TTC549 (cell line): Measurements from ENCODE around the gene LYRM4.

Experiments
- FAIRE-seq: peaks from 2 replicates; lab custom pipeline; 2012; peaks lifted over from hg19 to GRCh38; lab: Jason Lieb, UNC

Gene LYRM4

GRCh38 chr6:5243069-5243468, 17.7 kb downstream of the LYRM4 start:
- FAIRE-seq, result no peak

- no peak for FAIRE-seq
Measured at GRCh38 chr6:5241252-5241651, 19.5 kb downstream of the LYRM4 start.

DNA sequence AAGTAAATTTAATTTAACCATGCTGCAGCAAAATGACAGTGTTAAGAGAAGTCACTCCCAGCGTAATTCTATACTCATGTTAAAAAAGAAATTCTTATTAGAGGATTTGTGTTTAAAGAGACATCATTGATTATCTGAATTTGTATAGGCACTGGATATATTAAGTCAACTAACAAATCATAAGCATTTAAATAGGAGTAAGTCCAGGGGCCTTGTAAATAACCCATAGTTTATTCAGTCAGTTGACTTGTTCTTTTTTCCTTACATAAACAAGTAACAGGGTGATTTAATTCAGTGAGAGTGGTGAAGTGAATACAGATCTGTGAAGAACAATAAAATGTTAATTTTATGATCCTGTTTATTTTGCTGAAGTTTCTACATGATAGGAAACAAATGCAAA, 22.4 kb downstream of the LYRM4 start:
- no peak for FAIRE-seq

DNA sequence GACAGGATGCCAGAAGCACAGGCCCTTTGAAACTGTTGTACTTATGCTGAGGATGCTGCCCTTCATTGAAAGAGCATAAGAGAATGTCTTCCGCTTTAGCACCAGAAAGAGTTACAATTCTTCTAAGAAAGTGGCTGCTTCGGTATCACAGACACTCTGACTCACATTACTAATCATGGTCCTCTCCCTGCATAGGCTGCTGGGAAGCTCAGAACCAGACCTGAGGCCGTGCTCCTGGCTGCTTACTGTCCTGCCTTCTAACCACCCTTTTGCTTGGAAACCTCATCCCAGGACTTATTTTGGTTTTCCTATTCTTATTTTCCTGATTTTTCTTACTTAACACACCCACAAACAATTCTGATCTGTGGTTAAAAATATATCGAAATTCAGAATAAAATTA, 22.9 kb downstream of the LYRM4 start:
- no peak for FAIRE-seq

DNA sequence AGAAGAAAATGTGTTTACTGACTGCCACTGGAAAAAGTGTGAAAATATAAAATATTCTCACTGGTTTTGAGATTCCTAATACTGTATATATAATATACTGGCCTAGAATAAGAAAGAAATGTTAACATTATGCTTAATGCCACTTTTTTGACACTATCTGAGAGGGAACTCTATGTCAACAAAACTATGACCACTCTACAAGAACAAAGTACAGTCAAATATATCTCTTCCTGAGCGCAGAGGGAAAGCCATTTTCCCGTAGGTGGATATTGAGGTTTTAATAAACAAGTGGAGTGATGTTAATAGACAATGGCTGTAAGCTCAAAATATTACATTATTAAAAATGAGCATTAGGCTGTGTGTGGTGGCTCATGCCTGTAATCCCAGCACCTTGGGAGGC, 24.9 kb downstream of the LYRM4 start:
- FAIRE-seq, result no peak

- no peak for FAIRE-seq
Measured at GRCh38 chr6:5234874-5235273, 25.9 kb downstream of the LYRM4 start.

- no peak for FAIRE-seq
Measured at GRCh38 chr6:5231289-5231688, 29.5 kb downstream of the LYRM4 start.

DNA sequence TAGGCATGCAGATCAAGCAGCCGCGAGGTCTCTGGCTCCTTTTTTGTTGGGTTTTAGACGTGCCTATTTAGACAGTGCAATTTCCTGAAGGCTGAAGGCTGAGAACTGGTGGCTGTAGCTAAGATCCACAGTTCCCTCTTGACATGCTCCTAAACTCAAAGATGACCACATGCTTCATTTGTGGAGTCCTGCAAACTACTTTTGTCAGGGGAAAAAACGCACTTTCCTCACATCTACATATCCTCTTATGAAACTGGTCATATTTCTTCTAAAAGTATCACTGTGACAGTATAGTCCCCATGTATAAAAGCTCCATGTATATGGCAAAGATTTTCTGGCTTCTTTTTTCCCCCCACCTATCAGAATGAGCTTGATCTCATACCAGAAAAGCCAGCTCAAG, 30.7 kb downstream of the LYRM4 start:
- FAIRE-seq, result no peak

- no peak for FAIRE-seq
Measured at GRCh38 chr6:5229356-5229755, 31.4 kb downstream of the LYRM4 start.

- FAIRE-seq, result no peak
Measured at GRCh38 chr6:5223309-5223708, 37.4 kb downstream of the LYRM4 start.

DNA sequence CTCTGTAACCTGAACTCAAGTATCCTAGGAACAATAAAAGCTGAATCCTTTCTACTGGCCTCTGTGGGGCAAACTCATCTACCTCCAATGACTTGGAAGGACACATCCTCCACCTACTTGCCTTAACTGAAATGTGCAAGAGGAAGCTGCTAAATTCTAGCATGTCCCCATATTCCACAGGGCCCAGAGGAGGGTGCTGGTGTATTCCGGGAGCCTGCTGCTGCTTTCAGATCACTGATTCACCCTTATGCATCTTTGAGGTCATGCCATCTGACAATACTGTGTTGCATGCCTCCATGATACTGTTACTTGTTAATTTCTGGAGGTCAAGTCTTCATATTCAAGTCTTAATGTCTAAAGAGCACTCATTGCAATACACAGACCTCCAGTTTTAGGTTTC, 40.3 kb downstream of the LYRM4 start:
- FAIRE-seq, result no peak

DNA sequence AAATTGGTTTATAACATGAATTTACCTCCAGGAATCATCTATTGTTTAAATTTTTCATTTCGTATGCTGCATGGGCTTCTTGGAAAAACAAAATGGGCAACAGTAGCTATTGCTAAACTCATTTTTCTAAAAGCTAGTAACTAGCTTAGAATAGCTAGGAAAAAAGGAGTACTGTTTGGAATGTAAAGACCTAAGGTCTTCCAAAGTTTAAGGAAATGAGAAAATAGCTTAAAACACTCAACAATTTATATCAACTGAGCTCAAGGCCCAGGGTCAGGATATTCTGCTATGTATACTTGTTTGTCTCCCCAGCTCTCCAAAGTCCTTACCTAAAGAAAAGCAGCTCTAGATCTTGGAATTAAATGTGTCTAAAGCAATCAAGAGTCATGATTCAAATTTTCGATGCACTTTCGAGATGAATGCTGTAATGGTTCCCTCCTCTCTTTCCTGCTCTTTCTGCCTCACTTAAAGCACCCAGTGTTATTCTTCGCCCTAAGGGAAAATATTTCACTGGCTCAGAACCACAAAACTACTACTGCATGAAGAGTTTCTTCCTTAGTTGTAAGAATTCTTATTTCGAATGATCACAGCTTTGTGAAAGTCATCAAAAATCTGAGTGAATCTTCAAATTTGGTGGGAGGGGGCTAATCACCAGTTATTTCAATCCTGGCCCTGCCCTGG, 41.6 kb downstream of the LYRM4 start:
- no peak for FAIRE-seq

DNA sequence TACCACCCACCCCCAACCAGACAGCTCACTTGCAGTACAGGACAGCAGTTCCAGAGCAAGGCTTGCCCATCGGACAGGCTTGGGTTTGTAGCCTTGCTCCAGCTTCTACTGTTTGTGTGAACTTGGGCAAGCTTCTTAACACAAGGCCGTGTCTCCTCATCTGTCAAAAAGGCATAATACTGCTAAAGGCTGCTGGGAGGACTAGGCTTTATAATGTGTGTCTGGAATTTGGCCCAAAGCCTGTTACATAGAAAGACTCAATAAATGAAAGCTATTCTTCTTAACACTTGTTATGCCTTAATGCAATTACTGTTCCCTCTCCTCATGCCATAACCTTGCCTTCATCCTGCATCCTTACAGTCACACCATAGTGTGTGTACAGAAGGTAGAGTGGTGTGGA, 43.4 kb downstream of the LYRM4 start:
- FAIRE-seq, result no peak

- FAIRE-seq, result no peak
Measured at GRCh38 chr6:5215799-5216198, 45.0 kb downstream of the LYRM4 start.

GRCh38 chr6:5215159-5215558, 45.6 kb downstream of the LYRM4 start:
- no peak for FAIRE-seq

GRCh38 chr6:5214570-5215052, 46.1 kb downstream of the LYRM4 start:
- no peak for FAIRE-seq

DNA sequence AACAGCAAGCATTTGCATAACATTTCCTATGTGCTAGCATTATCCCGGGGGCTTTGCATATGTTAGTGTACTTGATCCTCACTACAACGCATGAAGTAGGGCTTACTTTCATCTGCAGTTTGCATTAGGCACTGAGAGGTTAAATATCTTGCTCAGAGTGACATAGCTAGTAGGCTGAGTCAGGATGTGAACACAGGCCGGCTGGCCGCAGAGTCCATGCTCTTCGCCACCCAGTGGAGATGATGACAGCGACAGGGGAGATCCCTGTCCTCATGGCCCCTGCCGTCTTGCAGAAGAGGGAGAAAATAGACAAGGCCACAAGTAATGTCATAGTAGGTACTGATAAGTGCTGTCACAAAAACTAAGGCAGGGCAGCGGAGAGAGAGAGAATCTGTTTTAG, 46.9 kb downstream of the LYRM4 start:
- FAIRE-seq, result no peak

- FAIRE-seq, result no peak
Measured at GRCh38 chr6:5211492-5211891, 49.3 kb downstream of the LYRM4 start.

DNA sequence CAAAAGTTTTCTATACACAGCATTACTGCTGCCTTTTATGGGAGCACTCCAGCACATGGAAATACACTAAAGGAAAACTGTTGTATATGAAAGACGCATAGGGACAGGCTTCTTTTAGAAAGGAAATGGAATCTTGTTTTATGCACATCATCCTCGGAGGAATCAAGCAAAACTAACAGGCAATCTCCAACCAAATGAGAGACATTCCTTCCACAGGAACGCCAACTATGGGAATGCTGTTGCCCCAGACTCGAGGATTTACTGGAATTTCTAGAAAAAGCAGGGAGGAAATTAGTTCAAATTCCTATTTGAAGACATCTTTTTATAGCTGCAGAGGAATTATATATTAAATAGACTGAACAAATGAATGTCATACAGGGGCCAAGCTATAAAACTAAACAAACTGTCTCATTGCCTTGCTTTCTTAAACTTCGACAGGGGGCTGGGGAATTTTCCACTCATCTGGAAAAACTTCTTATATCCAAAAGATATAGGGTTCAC, 52.2 kb downstream of the LYRM4 start:
- FAIRE-seq, result no peak

- no peak for FAIRE-seq
Measured at GRCh38 chr6:5208057-5208456, 52.7 kb downstream of the LYRM4 start.

DNA sequence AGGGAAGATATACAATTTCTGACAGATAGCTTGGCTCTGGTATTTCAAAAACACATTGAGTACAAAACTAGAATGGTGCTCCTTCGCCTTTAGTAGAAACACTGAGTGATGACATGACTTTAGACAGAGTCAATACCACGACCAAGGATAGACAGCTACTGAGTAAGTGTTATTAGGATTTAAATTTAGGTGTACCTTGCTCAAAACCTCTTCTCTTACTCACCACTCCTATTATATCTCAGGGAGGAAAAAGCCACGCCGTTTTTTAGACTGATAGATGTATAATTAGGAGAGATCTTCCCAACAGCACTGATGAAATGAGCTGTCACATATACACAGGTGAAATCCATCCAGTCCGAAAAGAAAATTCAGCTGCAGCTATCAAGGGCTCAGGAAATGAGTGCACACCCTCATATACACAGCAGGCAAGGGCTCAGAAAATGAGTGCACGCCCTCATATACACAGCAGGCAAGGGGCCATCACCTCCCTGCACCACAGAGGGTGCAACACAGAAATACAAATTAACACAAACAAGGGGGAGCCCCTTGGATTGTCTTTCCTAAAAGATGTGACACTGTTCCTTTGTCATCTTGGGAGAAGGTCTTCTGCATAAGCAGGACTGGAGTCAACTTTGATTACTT, 53.7 kb downstream of the LYRM4 start:
- FAIRE-seq, result no peak

- FAIRE-seq, result no peak
Measured at GRCh38 chr6:5205877-5206850, 54.6 kb downstream of the LYRM4 start.

DNA sequence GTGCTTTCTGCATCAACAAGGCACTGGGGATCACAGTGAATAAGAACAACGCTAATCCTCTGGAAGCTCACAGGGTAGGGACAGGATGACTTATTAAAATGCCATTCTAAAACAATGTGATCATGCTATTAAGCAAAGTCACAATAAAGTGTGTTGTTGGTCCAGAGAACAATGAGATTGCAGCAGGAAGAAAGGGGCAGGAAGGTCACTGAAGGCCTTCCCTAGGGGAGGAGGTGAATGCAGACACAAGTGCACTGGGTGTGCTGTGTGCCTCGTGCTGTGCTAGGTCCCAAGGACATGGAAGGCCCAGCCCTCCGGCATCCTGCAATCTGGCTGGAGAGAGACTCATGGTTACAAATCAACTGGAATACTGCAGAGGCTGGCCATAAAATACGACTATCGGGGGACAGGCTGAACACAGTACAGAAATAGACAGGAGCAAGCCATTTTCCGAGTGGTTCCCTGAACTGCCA, 55.7 kb downstream of the LYRM4 start:
- no peak for FAIRE-seq
